Stimulated activated CD8-positive, alpha-beta memory T cell treated with anti-CD3 and anti-CD28 coated beads, Interleukin-12 subunit alpha, Interleukin-12 subunit beta, amount 100 ng/mL, for 1 hour (primary cell): ENCODE results near the gene NAT14.

ENCODE experiments used
- DNase-seq: peaks from one replicate; pipeline ENCODE4 v3.0.0-alpha.2; 2020; ENCODE audit warnings: low read depth

Gene NAT14

DNA sequence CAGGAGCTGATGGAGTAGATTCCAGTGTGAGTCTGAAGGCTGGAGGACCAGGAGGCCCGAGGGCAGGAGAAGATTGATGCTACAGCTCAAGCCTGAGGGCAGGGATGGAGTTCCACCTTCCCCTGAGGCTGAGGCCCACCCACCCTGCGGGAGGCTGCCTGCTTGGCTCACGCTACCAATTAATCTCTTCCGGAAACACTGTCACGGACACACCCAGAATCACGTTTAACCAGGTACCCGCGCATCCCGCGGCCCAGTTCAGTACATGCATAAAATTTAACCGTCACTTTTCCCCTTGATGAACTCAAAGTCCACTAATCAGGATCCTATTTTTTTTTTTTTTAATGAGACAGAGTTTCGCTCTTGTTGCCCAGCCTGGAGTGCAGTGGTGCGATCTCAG lies 13.7 kb upstream of the NAT14 start:
- DNase-seq = no peak

DNA sequence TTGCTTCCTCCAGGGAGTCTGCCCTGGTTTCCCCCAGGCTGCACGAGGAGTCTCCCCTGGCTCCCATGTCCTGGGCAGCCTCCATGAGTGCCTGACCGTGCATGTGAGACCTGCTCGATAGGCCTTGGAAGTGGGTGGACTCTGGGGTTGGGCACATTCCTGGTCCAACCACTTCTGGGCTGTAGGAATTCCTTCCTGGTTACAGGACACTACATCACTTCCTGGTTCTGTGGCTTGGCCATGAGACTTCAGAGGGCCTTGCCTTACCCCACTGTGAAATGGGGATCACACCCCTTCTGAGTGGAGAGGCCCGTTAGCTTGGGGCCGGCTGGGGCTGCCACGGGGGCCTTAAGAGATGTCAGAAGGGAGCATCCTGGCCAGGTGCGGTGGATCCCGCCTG lies 12.5 kb upstream of the NAT14 start:
- DNase-seq = no peak

DNA sequence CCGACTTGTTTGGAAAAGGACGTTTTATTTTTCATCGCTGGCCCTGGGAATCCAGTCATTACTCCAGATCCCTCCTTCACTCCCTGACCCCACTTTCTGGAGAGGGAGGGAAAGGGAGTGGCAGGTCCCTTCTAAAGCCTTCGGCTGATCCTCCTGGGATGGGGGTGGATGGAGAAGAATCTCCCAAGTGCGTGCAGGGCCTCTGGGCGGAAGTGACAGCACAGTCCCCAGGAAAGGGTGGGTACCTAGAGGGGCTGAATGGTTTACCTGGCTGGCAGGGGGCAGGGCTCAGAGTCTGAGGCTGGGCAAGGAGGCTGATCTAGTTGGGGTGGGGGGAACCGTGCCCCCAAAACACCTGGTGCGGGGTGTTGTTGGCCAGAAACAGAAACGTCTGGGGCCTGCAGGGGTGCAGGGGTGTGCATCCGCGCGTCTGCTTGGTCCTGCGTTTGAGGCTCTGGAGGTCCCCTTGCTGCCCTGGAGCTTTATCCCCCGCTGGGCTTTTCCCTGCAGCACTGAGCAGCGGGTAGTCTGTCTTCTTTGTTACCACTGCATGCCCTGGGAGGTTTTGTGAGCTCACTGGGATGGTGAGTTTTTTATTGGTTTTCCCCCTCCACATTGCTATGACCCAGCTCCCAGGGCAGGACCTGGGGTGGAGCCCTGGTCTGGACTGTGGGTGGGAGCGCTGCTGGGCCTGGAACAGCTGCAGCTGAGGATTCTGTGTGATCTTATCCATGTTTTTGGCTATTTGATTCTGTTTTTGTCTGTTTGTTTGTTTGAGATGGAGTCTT lies 11.6 kb upstream of the NAT14 start:
- no peak for DNase-seq

DNA sequence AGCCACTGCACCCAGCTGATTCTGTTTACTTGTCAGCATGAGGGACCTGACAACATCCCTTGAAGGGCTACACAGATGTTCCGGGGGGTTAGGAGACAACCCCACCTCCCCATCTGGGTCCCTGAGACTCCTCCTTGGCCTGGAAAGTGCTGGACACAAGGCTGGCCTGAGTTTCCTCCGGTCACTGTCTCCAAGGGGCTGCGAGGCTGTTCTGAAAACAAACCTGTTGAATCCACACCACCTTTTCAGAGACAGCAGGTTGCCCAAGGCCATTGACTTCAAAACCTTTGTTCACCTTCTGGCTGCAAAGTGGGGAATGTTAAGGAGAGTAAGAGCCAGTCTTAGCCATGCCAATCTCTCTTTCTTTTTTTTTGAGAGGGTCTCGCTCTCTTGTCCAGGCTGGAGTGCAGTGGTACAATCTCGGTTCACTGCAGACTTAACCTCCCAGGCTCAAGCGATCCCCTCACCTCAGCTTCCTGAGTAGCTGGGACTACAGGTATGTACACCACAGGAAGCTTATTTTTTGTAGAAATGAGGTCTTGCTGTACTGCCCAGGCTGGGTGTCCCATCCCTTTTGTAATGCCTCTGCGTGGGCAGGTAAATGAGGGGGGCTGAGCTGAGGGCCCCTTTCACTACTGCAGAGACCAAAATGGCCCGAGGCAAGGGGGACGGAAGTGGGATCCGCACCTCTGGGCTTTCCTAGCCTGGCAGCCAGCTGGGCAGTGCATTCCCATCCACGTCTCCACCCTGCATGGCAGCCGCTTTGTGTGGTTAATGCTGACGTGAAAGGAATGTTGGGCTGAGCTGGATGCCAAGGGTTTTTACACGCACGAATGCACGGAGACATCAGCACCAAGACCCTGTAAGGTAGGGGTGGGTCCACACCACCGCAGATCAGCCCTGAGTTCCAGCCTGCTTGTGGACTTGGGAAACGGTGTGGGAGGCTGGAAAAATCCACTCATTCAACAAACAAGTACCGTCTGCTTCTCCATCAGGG lies 10.4 kb upstream of the NAT14 start:
- no peak for DNase-seq

DNA sequence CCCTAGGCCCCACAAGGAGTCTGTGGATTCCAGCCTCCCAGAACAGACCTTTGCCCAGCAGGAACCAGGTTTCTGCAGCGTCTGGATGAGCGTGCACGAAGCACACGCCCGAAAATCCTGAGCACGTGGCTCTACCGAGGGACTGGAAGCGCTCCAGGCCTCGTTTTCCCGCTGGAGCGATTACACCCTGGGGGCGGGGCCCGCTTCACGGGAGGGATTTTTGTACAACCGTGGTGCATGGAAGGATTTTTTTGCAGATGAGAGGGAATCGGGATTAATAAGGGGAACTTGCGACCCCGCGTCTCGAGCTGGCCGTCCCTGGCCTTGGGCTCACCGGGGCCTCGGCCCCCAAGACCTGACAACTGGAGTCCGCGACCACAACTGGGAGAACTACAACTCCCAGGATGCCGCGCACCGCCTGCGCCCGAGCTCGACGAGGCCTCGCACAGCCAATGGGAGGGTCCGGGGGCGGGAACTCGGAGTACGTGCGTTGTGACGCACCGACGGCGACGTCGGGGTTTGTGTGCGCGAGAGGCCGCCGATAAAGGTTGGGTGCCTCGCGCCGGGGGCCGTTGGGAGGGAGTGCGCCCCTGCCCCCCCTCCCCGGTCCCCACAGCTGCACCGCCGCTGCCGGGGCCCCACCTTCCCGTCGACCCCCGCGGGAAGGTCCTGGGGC lies 8.8 kb upstream of the NAT14 start, which contains the start of gene ZNF628:
Gene ZNF628, plus strand, starts transcription at position 518 of the 676 bp plus-strand sequence. CDS start 3,294 bp downstream, outside the sequence.
- DNase-seq = peak; percentile 94

DNA sequence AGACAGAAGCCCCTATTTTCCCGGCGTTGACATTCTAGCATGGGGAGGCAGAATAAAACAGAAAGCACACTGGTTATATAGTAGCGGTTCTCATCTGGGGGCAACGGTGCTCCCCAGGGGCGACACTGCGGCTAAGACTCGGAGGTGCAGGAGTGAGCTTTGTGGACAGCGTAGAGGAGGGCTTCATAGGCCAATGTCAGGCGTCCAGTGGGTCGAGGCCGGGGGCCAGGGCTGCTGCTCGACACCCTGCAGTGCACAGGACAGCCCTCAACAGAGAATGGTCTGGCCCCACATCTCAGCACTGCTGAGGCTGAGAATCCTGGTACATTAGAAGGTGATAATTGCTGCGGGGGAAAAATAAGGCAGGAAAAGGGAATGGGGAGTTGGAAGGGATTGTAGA lies 7.1 kb upstream of the NAT14 start:
- no peak for DNase-seq

DNA sequence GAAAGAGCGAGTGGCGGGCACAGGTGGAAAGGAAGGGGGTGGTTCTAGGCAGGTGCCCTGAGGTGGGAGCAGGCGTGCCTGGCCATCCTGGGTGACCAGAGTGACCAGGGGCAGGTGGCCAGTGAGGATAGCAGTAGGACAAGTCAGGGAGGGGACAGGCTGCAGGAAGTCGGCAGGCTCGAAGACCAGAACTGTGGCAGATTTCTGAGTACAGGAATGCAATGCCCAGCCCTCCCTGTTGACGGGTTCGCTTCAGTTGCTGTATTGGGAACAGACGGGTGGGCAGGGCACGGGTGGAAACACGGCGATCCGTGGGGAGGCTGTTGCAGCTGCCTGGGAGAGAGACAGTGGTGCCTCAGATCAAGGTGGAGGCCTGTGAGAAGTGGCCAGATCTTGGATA lies 6.6 kb upstream of the NAT14 start:
- DNase-seq = no peak

DNA sequence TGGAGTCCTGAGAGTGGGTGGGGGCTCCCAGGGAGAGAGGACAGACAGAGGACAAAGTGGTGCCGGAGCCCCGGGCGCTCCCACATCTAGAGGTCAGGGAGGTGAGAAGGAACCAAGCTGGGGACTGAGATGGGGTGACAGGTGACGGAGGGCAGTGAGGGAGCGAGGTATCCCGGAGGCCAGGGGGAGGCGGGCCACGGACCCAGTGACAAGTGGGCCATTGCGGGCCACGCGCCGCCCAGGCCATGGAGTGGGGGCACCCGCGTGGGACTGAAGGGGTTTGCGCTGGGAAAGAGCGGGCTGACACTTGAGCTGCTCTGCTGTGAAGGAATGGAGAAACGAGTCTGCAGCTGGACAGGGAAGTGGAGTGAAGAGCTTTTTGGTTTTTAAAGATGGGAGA lies 5.9 kb upstream of the NAT14 start:
- DNase-seq = no peak

DNA sequence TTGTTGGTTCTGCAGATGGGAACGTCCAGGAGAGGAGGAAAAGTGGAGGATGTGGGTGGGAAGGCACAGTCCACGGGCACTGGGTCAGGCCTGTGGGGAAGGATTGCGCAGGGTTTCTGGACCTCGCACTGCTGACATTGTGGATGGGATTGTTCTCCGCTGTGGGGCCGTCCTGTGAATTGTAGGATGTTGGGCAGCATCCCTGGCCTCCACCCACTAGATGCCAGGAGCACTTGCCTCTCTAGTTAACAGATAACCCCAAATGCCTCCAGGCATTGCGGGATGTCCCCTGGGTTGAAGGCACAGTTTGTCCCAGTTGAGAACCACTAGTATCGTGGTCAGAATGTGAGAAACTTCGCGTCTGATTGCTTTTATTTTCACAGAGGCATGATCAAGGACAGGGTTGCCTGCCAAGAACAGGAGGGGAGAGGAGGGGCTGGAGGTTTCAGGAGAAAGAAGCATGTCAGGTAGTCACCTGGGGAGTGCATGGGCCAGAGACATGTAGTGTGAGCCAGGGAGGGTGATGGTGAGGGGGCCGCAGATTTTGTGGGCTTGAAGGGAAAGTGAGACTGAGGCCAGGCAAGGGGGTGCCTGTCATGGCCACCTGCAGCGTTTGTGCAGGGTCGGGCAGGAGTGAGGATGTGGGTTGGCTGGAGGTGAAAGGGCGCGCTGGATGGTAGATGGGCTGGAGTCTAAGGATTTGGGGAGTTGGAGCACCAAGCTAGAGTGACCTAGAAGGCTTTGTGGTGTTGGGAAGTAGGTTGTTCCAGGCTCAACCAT lies 5.3 kb upstream of the NAT14 start:
- DNase-seq = no peak

DNA sequence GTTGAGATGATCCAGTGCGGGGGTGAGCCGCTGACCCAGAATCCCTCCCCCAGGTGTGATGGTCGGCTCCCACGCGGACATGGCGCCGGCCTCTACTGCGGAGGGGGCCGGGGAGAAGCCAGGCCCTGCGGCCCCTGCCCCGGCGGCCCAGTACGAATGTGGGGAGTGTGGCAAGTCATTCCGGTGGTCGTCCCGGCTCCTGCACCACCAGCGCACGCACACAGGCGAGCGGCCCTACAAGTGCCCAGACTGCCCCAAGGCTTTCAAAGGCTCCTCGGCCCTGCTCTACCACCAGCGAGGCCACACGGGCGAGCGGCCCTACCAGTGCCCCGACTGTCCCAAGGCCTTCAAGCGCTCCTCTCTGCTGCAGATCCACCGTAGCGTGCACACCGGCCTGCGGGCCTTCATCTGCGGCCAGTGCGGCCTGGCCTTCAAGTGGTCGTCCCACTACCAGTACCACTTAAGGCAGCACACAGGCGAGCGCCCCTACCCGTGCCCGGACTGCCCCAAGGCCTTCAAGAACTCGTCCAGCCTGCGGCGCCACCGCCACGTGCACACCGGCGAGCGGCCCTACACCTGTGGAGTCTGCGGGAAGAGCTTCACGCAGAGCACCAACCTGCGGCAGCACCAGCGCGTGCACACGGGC lies 3.7 kb upstream of the NAT14 start:
- no peak for DNase-seq

DNA sequence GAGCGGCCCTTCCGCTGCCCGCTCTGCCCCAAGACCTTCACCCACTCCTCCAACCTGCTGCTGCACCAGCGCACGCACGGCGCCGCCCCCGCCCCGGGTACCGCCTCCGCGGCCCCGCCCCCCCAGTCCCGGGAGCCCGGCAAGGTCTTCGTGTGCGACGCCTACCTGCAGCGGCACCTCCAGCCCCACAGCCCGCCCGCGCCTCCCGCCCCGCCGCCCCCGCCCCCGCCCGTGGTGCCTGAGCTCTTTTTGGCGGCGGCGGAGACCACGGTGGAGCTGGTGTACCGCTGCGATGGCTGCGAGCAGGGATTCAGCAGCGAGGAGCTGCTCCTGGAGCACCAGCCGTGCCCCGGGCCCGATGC lies 3.2 kb upstream of the NAT14 start:
- no peak for DNase-seq

DNA sequence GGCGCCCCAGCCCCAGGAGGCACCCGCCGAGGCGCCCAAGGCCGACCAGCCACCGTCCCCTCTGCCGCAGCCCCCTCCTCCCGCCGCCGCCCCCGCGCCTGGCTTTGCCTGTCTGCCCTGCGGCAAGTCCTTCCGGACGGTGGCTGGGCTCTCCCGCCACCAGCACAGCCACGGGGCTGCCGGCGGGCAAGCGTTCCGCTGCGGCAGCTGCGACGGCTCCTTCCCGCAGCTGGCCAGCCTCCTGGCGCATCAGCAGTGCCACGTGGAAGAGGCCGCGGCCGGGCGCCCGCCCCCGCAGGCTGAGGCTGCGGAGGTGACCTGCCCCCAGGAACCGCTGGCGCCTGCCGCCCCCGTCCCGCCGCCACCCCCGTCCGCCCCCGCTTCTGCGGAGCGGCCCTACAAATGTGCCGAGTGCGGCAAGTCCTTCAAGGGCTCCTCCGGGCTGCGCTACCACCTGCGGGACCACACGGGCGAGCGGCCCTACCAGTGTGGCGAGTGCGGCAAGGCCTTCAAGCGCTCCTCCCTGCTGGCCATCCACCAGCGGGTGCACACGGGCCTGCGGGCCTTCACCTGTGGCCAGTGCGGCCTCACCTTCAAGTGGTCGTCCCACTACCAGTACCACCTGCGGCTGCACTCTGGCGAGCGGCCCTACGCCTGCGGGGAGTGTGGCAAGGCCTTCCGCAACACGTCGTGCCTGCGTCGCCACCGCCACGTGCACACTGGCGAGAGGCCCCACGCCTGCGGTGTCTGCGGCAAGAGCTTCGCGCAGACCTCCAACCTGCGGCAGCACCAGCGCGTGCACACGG lies 2.6 kb upstream of the NAT14 start:
- DNase-seq = no peak

DNA sequence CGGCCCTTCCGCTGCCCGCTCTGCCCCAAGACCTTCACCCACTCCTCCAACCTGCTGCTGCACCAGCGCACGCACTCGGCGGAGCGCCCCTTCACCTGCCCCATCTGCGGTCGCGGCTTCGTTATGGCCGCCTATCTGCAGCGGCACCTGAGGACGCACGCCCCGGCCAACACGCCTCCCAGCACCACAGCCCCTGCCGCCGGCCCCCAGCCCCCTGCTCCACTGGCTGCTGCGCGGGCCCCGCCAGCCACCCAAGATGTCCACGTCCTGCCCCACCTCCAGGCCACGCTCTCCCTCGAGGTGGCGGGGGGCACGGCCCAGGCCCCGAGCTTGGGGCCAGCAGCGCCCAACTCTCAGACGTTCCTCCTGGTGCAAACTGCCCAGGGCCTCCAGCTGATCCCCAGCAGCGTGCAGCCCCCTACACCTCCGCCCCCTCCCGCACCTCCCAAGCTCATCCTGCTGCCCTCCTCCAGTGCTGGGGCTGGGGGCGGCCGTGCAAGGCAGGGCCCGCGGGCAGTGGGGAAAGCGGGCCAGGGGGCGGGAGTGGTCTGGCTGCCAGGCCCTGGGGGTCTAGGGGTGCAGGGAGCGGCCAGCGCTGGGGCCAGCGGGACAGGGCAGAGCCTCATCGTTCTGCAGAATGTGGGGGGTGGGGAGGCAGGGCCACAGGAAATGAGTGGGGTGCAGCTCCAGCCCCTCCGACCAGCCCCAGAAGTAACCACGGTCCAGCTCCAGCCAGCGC lies 1.9 kb upstream of the NAT14 start:
- no peak for DNase-seq

DNA sequence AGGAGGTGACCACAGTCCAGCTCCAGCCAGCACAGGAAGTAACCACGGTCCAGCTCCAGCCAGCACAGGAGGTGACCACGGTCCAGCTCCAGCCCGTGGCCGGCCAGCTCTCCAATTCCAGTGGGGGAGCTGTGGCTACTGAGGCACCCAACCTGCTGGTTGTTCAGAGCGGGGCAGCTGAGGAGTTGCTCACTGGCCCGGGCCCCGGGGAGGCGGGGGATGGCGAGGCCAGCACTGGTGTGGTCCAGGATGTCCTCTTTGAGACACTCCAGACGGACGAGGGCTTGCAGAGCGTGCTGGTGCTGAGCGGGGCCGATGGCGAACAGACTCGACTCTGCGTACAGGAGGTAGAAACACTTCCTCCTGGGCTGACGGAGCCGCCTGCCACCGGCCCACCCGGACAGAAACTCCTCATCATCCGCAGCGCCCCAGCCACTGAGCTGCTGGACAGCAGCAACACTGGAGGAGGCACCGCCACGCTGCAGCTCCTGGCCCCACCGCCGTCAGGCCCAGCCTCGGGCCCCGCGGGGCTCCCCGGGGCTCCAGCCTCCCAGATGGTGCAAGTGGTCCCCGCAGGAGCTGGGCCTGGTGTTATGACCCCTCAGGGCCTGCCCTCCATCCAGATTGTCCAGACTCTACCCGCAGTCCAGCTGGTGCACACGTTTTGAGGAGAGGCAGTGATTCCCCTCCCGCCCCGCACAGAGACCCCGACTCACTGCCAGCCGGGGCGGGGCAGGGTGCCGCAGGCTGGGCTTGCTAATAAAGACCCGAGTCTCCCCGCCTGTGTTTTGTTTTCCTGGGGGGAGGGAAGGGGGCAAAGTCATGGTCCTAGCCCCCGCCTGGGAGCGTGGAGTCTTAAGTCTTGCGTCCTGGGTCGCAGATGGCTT lies 1.0 kb upstream of the NAT14 start:
- no peak for DNase-seq

DNA sequence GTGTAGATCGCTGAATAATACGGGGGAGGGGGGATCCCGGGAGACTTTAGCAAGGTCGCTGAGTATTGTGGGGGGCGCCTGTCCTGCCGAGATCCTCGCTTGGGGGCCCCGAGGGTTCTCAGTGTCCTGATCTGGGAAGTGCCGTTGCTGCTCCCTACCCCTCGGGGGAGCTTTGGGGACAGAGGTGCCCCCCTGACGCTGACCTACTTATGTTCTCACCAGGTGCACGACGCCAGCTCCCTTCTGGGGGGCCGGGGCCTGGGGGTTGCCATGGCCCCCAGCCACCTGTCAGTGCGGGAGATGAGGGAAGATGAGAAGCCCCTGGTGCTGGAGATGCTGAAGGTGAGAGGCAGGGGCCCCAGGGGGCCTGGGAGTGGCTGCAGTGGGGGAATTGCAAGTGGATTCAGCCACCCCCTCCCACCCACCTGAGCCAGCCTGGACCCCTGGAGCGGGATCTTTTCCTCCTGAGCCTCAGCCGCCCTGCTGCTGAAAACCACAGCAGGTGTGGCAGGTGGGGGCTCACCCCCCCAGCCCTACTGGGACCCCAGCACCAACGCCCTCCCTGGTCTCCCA lies 537 bp downstream of the NAT14 start:
- no peak for DNase-seq

DNA sequence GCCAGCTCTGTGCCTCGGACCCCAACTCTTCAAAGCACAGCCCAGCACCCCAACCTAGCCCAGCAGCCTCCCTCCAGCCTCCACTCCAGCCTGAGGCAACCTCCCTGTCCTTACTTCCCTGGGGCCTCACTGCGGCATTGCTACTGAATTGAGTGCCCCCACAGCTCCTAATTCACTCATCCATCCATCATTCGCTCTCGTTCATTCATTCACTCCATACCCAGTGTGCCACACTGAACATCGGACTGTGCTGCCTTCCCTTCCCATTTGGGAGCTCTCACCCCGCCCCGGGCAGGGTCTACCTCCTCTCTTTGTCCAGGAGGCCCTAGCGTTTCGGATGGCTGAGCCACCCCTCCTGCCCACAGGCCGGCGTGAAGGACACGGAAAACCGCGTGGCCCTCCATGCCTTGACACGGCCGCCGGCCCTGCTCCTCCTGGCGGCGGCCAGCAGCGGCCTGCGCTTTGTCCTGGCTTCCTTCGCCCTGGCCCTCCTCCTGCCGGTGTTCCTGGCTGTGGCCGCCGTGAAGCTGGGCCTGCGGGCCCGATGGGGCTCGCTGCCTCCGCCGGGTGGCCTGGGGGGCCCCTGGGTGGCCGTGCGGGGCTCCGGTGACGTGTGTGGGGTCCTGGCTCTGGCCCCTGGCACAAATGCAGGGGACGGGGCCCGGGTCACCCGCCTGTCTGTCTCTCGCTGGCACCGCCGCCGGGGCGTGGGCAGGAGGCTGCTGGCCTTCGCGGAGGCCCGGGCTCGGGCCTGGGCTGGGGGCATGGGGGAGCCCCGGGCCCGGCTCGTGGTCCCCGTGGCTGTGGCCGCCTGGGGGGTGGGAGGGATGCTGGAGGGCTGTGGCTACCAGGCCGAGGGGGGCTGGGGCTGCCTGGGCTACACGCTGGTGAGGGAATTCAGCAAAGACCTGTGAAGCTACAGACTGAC lies 1.3 kb downstream of the NAT14 start:
- DNase-seq = no peak
